ENCODE results near the gene IRX4.

The IRX4 gene

GRCh38 chr5:1892685-1893445, 10.1 kb upstream of the IRX4 start:
- DNase-seq (ENCODE audit: low read depth in 3 of 3) = no peak

GRCh38 chr5:1892211-1892610, 9.5 kb upstream of the IRX4 start:
- DNase-seq (ENCODE audit: low read depth in 3 of 3) = no peak

GRCh38 chr5:1891391-1891790, 8.7 kb upstream of the IRX4 start:
- DNase-seq (ENCODE audit: low read depth in 3 of 3) = no peak

- DNase-seq (ENCODE audit: low read depth in 3 of 3) = no peak
These were observed 7.6 kb upstream of the IRX4 start for GRCh38 chr5:1890296-1890695.

- DNase-seq (ENCODE audit: low read depth in 3 of 3) = no peak
These were observed 6.8 kb upstream of the IRX4 start for GRCh38 chr5:1889321-1890065.

GRCh38 chr5:1888541-1889251, 6.0 kb upstream of the IRX4 start:
- no peak for DNase-seq (ENCODE audit: low read depth in 3 of 3)

GRCh38 chr5:1887588-1888360, 5.0 kb upstream of the IRX4 start:
- no peak for DNase-seq (ENCODE audit: low read depth in 3 of 3)

GRCh38 chr5:1886846-1887587, 4.3 kb upstream of the IRX4 start:
- no peak for DNase-seq (ENCODE audit: low read depth in 3 of 3)

GRCh38 chr5:1885868-1886845, 3.4 kb upstream of the IRX4 start:
- DNase-seq (ENCODE audit: low read depth in 3 of 3) = no peak

GRCh38 chr5:1885404-1885755, 2.7 kb upstream of the IRX4 start:
- no peak for DNase-seq (ENCODE audit: low read depth in 3 of 3)

- DNase-seq (ENCODE audit: low read depth in 3 of 3) = no peak
These were observed 2.1 kb upstream of the IRX4 start for GRCh38 chr5:1884678-1885403.

- no peak for DNase-seq (ENCODE audit: low read depth in 3 of 3)
These were observed 1.4 kb upstream of the IRX4 start for GRCh38 chr5:1883925-1884677.

GRCh38 chr5:1883120-1883924, 597 bp upstream of the IRX4 start:
- DNase-seq (ENCODE audit: low read depth in 3 of 3) = no peak

GRCh38 chr5:1881731-1882336, 891 bp downstream of the IRX4 start:
- DNase-seq (ENCODE audit: low read depth in 3 of 3) = no peak

GRCh38 chr5:1881098-1881572, 1.6 kb downstream of the IRX4 start:
- no peak for DNase-seq (ENCODE audit: low read depth in 3 of 3)

GRCh38 chr5:1880377-1881025, 2.2 kb downstream of the IRX4 start:
- DNase-seq (ENCODE audit: low read depth in 3 of 3) = no peak
